Ascending aorta (tissue), 2 donors: ENCODE results near the gene CLIP2. TPM values are rescaled to one million over a fixed set of nuclear protein-coding genes. Genes with fewer than 3 reads are reported as not detected.

ENCODE experiments used
- DNase-seq, 2 donors: peaks; one replicate each; pipeline ENCODE4 v3.0.0-alpha.2; 2019; ENCODE audit warnings: low spot score in 2 of 2
- H3K27ac ChIP-seq, 2 donors: fragments of 200-600 bp; sonication (generic); one replicate each; pipeline ENCODE4 v1.5.1; 2016 to 2017; ENCODE audit warnings: mild to moderate bottlenecking in 1 of 2
- H3K27me3 ChIP-seq: fragments of 200-600 bp; sonication (generic); one replicate; pipeline ENCODE4 v1.5.1; 2017
- H3K36me3 ChIP-seq, 2 donors: fragments of 200-600 bp; sonication (generic); one replicate each; pipeline ENCODE4 v1.5.1; 2016
- H3K4me1 ChIP-seq, 2 donors: fragments of 200-600 bp; sonication (generic); one replicate each; pipeline ENCODE4 v1.5.1; 2016 to 2017; ENCODE audit warnings: mild to moderate bottlenecking in 1 of 2
- H3K4me3 ChIP-seq, 2 donors: fragments of 200-600 bp; sonication (generic); one replicate each; pipeline ENCODE4 v1.5.1; 2016 to 2017; ENCODE audit warnings: mild to moderate bottlenecking in 1 of 2
- H3K9me3 ChIP-seq, 2 donors: fragments of 200-600 bp; sonication (generic); one replicate each; pipeline ENCODE4 v1.5.1; 2016
- intact Hi-C: fragments of 100-400 bp; cut with DNase I; formaldehyde crosslinking; loops from one replicate; pipeline ENCODE4 v1.15.1; 2023
- total RNA-seq: library from RNA; depleted of rRNA; stranded (reverse); fragments of >200 nt; gene quantifications from one replicate; pipeline ENCODE4 v1.1.0, GENCODE V29; 2016
- TF ChIP-seq, protein P1 (sequence below), 3 experiments: fragments of 200-600 bp in 2 of 3; fragments of 450-650 bp in 1 of 3; sonication (generic) in 2 of 3; IDR thresholded peaks; one replicate each; pipeline ENCODE4 v1.5.1; 2016 to 2019; ENCODE audit warnings: antibody characterized with exemption in 3 of 3, mild to moderate bottlenecking in 1 of 3, moderate library complexity in 1 of 3

CLIP2 gene
- total RNA-seq, 1 donor from 2014 or later: 50.2 TPM

GRCh38 chr7:74365322-74366022 is 76.3 kb downstream of the CLIP2 start:
- Histone ChIP-seq H3K4me1 (no peaks in the 10 kb centered on the region), H3K9me3 (no peaks in the 10 kb centered on the region), H3K27ac (peak overlapping the region in 1 of 2 donors; percentile 26), H3K27me3 (no peaks in the 10 kb centered on the region), H3K4me3 (no peak overlapping the region), H3K36me3 (peaks cover 14 to 42% of the 10 kb centered on the region in 2 donors)
- TF ChIP-seq, protein P1, sequence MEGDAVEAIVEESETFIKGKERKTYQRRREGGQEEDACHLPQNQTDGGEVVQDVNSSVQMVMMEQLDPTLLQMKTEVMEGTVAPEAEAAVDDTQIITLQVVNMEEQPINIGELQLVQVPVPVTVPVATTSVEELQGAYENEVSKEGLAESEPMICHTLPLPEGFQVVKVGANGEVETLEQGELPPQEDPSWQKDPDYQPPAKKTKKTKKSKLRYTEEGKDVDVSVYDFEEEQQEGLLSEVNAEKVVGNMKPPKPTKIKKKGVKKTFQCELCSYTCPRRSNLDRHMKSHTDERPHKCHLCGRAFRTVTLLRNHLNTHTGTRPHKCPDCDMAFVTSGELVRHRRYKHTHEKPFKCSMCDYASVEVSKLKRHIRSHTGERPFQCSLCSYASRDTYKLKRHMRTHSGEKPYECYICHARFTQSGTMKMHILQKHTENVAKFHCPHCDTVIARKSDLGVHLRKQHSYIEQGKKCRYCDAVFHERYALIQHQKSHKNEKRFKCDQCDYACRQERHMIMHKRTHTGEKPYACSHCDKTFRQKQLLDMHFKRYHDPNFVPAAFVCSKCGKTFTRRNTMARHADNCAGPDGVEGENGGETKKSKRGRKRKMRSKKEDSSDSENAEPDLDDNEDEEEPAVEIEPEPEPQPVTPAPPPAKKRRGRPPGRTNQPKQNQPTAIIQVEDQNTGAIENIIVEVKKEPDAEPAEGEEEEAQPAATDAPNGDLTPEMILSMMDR (IDR thresholded peaks at IDR 0.05): no peak
- intact Hi-C loops: no loop called here
- peak in 1 of 2 donors; percentile 72 for DNase-seq

DNA sequence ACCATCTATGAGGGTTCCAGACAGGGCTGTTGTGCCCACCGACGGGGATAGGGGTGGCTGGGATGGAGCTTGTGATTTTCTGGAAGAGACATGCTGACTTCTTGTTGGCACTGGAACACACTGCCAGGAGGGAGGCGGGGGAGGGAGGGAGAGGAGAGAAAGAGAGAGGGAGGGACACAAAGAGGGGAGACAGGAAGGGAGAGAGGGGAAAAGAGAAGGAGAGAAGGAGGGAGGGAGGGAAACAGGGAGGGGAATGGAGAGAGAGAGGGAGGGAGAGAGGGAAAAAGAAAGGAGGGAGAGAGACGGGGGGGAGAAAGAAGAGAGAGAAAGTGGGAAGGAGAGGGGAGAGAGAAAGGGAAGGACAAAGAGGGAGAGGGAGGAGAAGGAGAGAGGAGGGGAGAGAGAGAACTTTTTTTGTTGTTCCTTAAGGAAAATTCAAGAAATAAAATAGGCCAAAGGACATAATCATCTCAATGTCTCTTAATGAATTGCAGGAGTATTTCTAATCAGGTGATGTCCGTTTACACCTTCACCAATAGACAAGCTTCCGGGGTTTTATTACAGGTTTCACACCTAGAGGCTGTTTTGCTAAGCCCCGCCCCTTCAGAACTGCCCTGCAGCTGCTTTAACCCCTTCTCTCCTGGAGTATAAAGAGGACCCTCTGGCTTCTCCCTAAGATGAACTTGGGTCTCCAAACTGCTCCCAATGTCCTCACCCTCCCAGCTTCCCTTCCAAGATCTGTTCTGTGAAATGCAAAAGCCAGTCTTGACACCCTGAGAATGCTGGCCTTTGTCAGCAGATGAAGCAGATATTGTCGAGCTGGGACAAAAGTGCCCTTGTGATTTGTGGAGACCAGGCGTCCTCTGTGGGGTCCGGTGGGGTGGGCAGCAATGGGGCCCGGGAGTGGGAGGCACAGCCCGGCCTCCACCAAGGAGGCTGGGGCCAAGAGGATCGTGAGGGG is 82.5 kb downstream of the CLIP2 start:
- peak overlapping the region; percentile 22 to 56 for H3K27ac ChIP-seq
- peak in 1 of 2 donors; percentile 67 for DNase-seq
- H3K27me3 ChIP-seq: no peaks in the 10 kb centered on the region
- H3K4me3 ChIP-seq: peak overlapping the region in 1 of 2 donors; percentile 26
- peaks cover 14% of the 10 kb centered on the region in 2 donors for H3K36me3 ChIP-seq
- TF ChIP-seq, protein P1 (IDR thresholded peaks at IDR 0.05): no peak
- H3K4me1 ChIP-seq: no peaks in the 10 kb centered on the region
- intact Hi-C loops: no loop called here
- no peaks in the 10 kb centered on the region for H3K9me3 ChIP-seq

- Histone ChIP-seq H3K27ac (peak overlapping the region; percentile 22 to 56), H3K27me3 (no peaks in the 10 kb centered on the region), H3K36me3 (peaks cover 20 to 21% of the 10 kb centered on the region in 2 donors), H3K9me3 (no peaks in the 10 kb centered on the region), H3K4me3 (peak overlapping the region in 1 of 2 donors; percentile 6), H3K4me1 (no peaks in the 10 kb centered on the region)
- DNase-seq: no peak
- intact Hi-C loops: no loop called here
- TF ChIP-seq, protein P1 (IDR thresholded peaks at IDR 0.05): no peak
These were observed 83.4 kb downstream of the CLIP2 start for GRCh38 chr7:74372511-74373111.

GRCh38 chr7:74373536-74373935 is 84.3 kb downstream of the CLIP2 start:
- no peaks in the 10 kb centered on the region for H3K27me3 ChIP-seq
- no peaks in the 10 kb centered on the region for H3K4me1 ChIP-seq
- TF ChIP-seq, protein P1 (IDR thresholded peaks at IDR 0.05): no peak
- peaks cover 19 to 24% of the 10 kb centered on the region in 2 donors for H3K36me3 ChIP-seq
- no peak for DNase-seq
- intact Hi-C loops: no loop called here
- H3K4me3 ChIP-seq: no peak overlapping the region
- H3K27ac ChIP-seq: no peak overlapping the region
- no peaks in the 10 kb centered on the region for H3K9me3 ChIP-seq

- Histone ChIP-seq H3K27ac (no peak overlapping the region), H3K27me3 (no peaks in the 10 kb centered on the region), H3K4me3 (no peak overlapping the region), H3K9me3 (no peaks in the 10 kb centered on the region), H3K4me1 (no peaks in the 10 kb centered on the region), H3K36me3 (peaks cover 19 to 24% of the 10 kb centered on the region in 2 donors)
- no peak for DNase-seq
- TF ChIP-seq, protein P1 (IDR thresholded peaks at IDR 0.05): no peak
- intact Hi-C loops: loop anchor here (5.0 kb wide), 1 partner anchor 43 kb away; no protein-coding TSS in a partner anchor
These were observed 86.6 kb downstream of the CLIP2 start for GRCh38 chr7:74375726-74376220.
